CD4-positive, alpha-beta T cell treated with Interleukin-17A for 4 hours (primary cell): ENCODE data around the gene VANGL2.
A peak's percentile ranks its signal among the peaks of the same experiment; 100 is the strongest.

Source experiments
- DNase-seq: peaks from one replicate; pipeline ENCODE4 v3.0.0-alpha.2; 2020; ENCODE audit warnings: mixed read lengths

The VANGL2 gene

GRCh38 chr1:160429125-160429561 lies 28.8 kb downstream of the VANGL2 start:
- no peak for DNase-seq

- no peak for DNase-seq
These were observed 29.6 kb downstream of the VANGL2 start for GRCh38 chr1:160429702-160430535.

- DNase-seq: no peak
These were observed 30.6 kb downstream of the VANGL2 start for GRCh38 chr1:160431006-160431405.

GRCh38 chr1:160431571-160431970 lies 31.2 kb downstream of the VANGL2 start:
- DNase-seq: no peak

- no peak for DNase-seq
These were observed 32.0 kb downstream of the VANGL2 start for GRCh38 chr1:160432371-160432786.

GRCh38 chr1:160436966-160437365 lies 36.6 kb downstream of the VANGL2 start:
- no peak for DNase-seq

- DNase-seq: peak; percentile 36
These were observed 37.3 kb downstream of the VANGL2 start for GRCh38 chr1:160437432-160438316.

- no peak for DNase-seq
These were observed 38.1 kb downstream of the VANGL2 start for GRCh38 chr1:160438317-160438918.

- DNase-seq: no peak
These were observed 38.6 kb downstream of the VANGL2 start for GRCh38 chr1:160438935-160439334.

- DNase-seq: no peak
These were observed 39.4 kb downstream of the VANGL2 start for GRCh38 chr1:160439718-160440117.

GRCh38 chr1:160446945-160447600 lies 46.7 kb downstream of the VANGL2 start:
- no peak for DNase-seq

GRCh38 chr1:160449494-160449893 lies 49.1 kb downstream of the VANGL2 start:
- no peak for DNase-seq

GRCh38 chr1:160451119-160451858 lies 50.9 kb downstream of the VANGL2 start:
- DNase-seq: no peak

- DNase-seq: no peak
These were observed 51.5 kb downstream of the VANGL2 start for GRCh38 chr1:160451859-160452232.

GRCh38 chr1:160453443-160453842 lies 53.1 kb downstream of the VANGL2 start:
- peak; percentile 36 for DNase-seq

GRCh38 chr1:160454371-160455152 lies 54.2 kb downstream of the VANGL2 start:
- no peak for DNase-seq

GRCh38 chr1:160455153-160455517 lies 54.8 kb downstream of the VANGL2 start:
- no peak for DNase-seq

GRCh38 chr1:160459056-160459455 lies 58.7 kb downstream of the VANGL2 start:
- DNase-seq: no peak

GRCh38 chr1:160459687-160460086 lies 59.3 kb downstream of the VANGL2 start:
- DNase-seq: no peak

GRCh38 chr1:160460214-160460642 lies 59.9 kb downstream of the VANGL2 start:
- peak; percentile 28 for DNase-seq

- DNase-seq: peak; percentile 36
These were observed 60.4 kb downstream of the VANGL2 start for GRCh38 chr1:160460683-160461287.
